Heart left ventricle (tissue), 16 donors: ENCODE results near the gene TTLL10. TPM values are rescaled to one million over a fixed set of nuclear protein-coding genes. Genes with fewer than 3 reads are reported as not detected.

Experiments used
- ATAC-seq, 4 donors: fragments of 200-7000 bp; cut with Tn5 transposase; one replicate each; pipeline ENCODE4 v1.9.1; 2020 to 2022; ENCODE audit warnings: moderate library complexity in 4 of 4, mild to moderate bottlenecking in 3 of 4, moderate number of reproducible peaks in 1 of 4
- DNase-seq, 5 donors: peaks; one replicate each; pipeline ENCODE4 v3.0.0-alpha.2; 2020
- H3K27ac ChIP-seq, 12 donors: fragments of 200-600 bp; sonication (generic) in 4 of 12; one replicate each; pipeline versions ENCODE4 v1.5.0 to v1.8.0; 2016 to 2022; ENCODE audit warnings: mild to moderate bottlenecking in 2 of 12
- H3K27me3 ChIP-seq, 9 donors: fragments of 200-600 bp; sonication (generic) in 2 of 9; one replicate each; pipeline versions ENCODE4 v1.5.1 to v1.8.0; 2016 to 2022; ENCODE audit warnings: mild to moderate bottlenecking in 3 of 9
- H3K36me3 ChIP-seq, 9 donors: fragments of 200-600 bp; sonication (generic) in 2 of 9; one replicate each; pipeline versions ENCODE4 v1.5.0 to v1.8.0; 2018 to 2022; ENCODE audit warnings: mild to moderate bottlenecking in 2 of 9
- H3K4me1 ChIP-seq, 12 donors: fragments of 200-600 bp; sonication (generic) in 4 of 12; one replicate each; pipeline versions ENCODE4 v1.5.0 to v1.8.0; 2016 to 2022; ENCODE audit warnings: mild to moderate bottlenecking in 3 of 12
- H3K4me3 ChIP-seq, 12 donors: fragments of 200-600 bp; sonication (generic) in 4 of 12; one replicate each; pipeline versions ENCODE4 v1.5.0 to v1.8.0; 2017 to 2022; ENCODE audit warnings: mild to moderate bottlenecking in 9 of 12, moderate library complexity in 4 of 12
- H3K9me3 ChIP-seq, 12 donors: fragments of 200-600 bp; sonication (generic) in 4 of 12; one replicate each; pipeline versions ENCODE4 v1.5.0 to v1.8.0; 2016 to 2022; ENCODE audit warnings: mild to moderate bottlenecking in 1 of 12
- POLR2A ChIP-seq, 2 donors: fragments of 450-650 bp; IDR thresholded peaks; one replicate each; pipeline ENCODE4 v1.6.1; 2017; ENCODE audit warnings: antibody characterized with exemption in 2 of 2, mild to moderate bottlenecking in 2 of 2, moderate library complexity in 2 of 2
- WGBS, 4 donors: extraction: QIAGEN DNeasy Blood & Tissue Kit in 2 of 4; methylation state at CpG; one replicate each; pipeline versions ENCODE4 v1.1.5 to v1.1.7; 2013 to 2018; 5-methylcytosine and 5-hydroxymethylcytosine counted together
- intact Hi-C, 10 donors: fragments of 100-400 bp; cut with DNase I; formaldehyde crosslinking; loops; one replicate each; pipeline versions ENCODE4 v1.11.1 to v1.14.2; 2022
- polyA plus RNA-seq, 2 donors: library from polyadenylated mRNA; stranded (reverse); fragments of 200-250 nt; gene quantifications; one replicate each; pipeline ENCODE4 v1.2.3, GENCODE V29; 2013
- total RNA-seq, 9 donors: library from RNA; depleted of rRNA in 2 of 9; stranded (reverse); fragments of >200 nt in 2 of 9; fragmentation: NEBNext Ultra II Directional in 3 of 9; extraction: Animal tissue kit (Norgen Biotek cat#: 25700) in 3 of 9; gene quantifications; one replicate each; pipeline versions ENCODE4 v1.1.0 to v1.2.4, GENCODE V29; 2016 to 2023
- TF ChIP-seq, protein P1 (sequence below), 12 donors: fragments of 200-600 bp; sonication (generic) in 4 of 12; IDR thresholded peaks; one replicate each; pipeline versions ENCODE4 v1.5.0 to v1.8.0; 2018 to 2022; ENCODE audit warnings: antibody characterized with exemption in 12 of 12, mild to moderate bottlenecking in 5 of 12
- donor health status: ischemic (EF 13 %, LVEDD 7.1; RV severe dilation, severe dysfunction).
- donor health status: healthy with polysubstance abuse.
- donor health status: DM: no; HTN: yes; CAD: no.
- donor health status: DM: no; HTN: no; CAD: no.
- donor health status: ischemic (EF 25% LVEDD 6.9; RV normal size, moderate dysfunction).
- donor health status: ischemic (EF 25% LVEDD 5.7; RV mildly dilated, moderate dysfunction).
- donor health status: healthy.
- donor health status: DM: yes; HTN: yes; CAD: no.
- donor health status: ischemic (EF 35%, LVEDD 5.7; RV mildly dilated, moderate dysfunction).
- donor health status: nonischemic (EF 11% LVEDD 7.7; RV severe dilation, severe dysfunction).
- donor health status: DM: yes; HTN: yes; CAD: no.
- donor health status: PGD.
- donor health status: ischemic (EF 29% LVEDD 5.4; RV normal size, mild dysfunction).
- donor health status: nonischemic (EF 23%, LVEDD 6.1; RV moderate dilation, normal function).

TTLL10 gene
- total and polyA plus RNA-seq, 11 donors, result 0.03 to 0.53 (median 0.21) TPM; not detected in 4

DNA sequence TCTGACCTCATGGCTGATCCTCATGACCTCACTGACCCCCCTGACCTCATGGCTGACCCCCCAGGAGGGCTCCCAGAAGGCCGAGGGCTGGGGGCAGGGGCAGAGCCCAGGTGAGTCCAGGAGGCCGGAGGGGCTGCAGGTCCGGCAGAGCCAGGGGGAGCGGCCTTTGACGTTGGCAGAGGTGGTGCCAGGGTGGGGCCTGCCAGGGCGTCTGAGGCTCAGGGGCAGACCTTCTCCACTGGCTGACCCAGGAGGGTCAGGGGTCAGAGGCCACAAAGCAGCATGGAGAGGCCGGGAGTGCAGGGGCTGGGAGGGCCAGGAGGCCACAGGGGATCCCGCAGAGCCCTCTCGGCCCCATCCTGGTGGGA is 28.1 kb upstream of the TTLL10 start:
- no peaks in the 10 kb centered on the region for H3K9me3 ChIP-seq
- peaks cover 0 to 18% (median 11%) of the 10 kb centered on the region in 9 donors for H3K27me3 ChIP-seq
- H3K4me1 ChIP-seq, result peaks cover 0 to 6% (median 0%) of the 10 kb centered on the region in 12 donors
- intact Hi-C loops, result no loop called here
- no peak for TF ChIP-seq POLR2A (IDR thresholded peaks at IDR 0.05)
- TF ChIP-seq, protein P1, sequence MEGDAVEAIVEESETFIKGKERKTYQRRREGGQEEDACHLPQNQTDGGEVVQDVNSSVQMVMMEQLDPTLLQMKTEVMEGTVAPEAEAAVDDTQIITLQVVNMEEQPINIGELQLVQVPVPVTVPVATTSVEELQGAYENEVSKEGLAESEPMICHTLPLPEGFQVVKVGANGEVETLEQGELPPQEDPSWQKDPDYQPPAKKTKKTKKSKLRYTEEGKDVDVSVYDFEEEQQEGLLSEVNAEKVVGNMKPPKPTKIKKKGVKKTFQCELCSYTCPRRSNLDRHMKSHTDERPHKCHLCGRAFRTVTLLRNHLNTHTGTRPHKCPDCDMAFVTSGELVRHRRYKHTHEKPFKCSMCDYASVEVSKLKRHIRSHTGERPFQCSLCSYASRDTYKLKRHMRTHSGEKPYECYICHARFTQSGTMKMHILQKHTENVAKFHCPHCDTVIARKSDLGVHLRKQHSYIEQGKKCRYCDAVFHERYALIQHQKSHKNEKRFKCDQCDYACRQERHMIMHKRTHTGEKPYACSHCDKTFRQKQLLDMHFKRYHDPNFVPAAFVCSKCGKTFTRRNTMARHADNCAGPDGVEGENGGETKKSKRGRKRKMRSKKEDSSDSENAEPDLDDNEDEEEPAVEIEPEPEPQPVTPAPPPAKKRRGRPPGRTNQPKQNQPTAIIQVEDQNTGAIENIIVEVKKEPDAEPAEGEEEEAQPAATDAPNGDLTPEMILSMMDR (IDR thresholded peaks at IDR 0.05), result no peak
- H3K27ac ChIP-seq, result no peak overlapping the region
- DNase-seq (no peak), ATAC-seq (no peak)
- H3K36me3 ChIP-seq, result no peaks in the 10 kb centered on the region
- no peak overlapping the region for H3K4me3 ChIP-seq
- WGBS, 4 donors, result 86 to 95% (median 91%) methylated on average over 5 to 9 of the region's 9 CpGs

DNA sequence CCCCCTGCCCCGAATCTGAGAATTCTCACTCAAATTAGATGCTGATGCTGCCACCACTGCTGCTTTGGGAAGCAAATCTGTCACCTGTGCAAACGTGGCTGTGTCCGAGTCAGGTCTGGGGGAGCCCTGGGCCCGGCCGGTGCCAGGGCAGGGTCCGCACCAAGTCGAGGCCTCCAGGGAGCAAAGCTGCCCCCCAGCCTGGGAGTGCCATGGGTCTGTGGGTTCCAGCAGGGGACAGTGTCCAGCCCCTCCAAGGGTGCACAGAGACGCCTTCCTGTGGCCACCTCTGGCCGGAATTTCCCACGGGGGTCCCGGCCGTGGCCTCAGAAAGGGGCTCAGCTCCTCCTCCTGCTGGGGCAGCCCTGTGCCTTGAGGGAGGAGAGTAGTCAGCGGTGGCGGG is 27.7 kb upstream of the TTLL10 start:
- no peak for TF ChIP-seq POLR2A (IDR thresholded peaks at IDR 0.05)
- TF ChIP-seq, protein P1 (IDR thresholded peaks at IDR 0.05), result no peak
- intact Hi-C loops, result no loop called here
- Histone ChIP-seq H3K27ac (no peak overlapping the region), H3K9me3 (no peaks in the 10 kb centered on the region), H3K27me3 (peaks cover 0 to 15% (median 7%) of the 10 kb centered on the region in 9 donors), H3K4me1 (peaks cover 0 to 6% (median 0%) of the 10 kb centered on the region in 12 donors), H3K4me3 (no peak overlapping the region), H3K36me3 (no peaks in the 10 kb centered on the region)
- DNase-seq (no peak), ATAC-seq (no peak)
- 76 to 89% (median 80%) methylated on average over 11 to 14 of the region's 14 CpGs for WGBS, 4 donors

- peaks cover 0 to 6% (median 0%) of the 10 kb centered on the region in 12 donors for H3K4me1 ChIP-seq
- no peaks in the 10 kb centered on the region for H3K9me3 ChIP-seq
- H3K4me3 ChIP-seq, result no peak overlapping the region
- H3K36me3 ChIP-seq, result no peaks in the 10 kb centered on the region
- peaks cover 0 to 14% (median 7%) of the 10 kb centered on the region in 9 donors for H3K27me3 ChIP-seq
- DNase-seq (no peak), ATAC-seq (no peak)
- H3K27ac ChIP-seq, result no peak overlapping the region
- TF ChIP-seq POLR2A (IDR thresholded peaks at IDR 0.05), result no peak
- TF ChIP-seq, protein P1 (IDR thresholded peaks at IDR 0.05), result no peak
- intact Hi-C loops, result no loop called here
- WGBS, 4 donors, result 88 to 93% (median 92%) methylated on average over 14 to 15 of the region's 15 CpGs
Observed at GRCh38 chr1:1146596-1146995, 27.1 kb upstream of the TTLL10 start.

- Histone ChIP-seq H3K9me3 (no peaks in the 10 kb centered on the region), H3K36me3 (no peaks in the 10 kb centered on the region), H3K27me3 (no peaks in the 10 kb centered on the region), H3K27ac (no peak overlapping the region), H3K4me1 (peaks cover 0 to 6% (median 0%) of the 10 kb centered on the region in 12 donors), H3K4me3 (no peak overlapping the region)
- intact Hi-C loops, result no loop called here
- ATAC-seq (no peak), DNase-seq (no peak)
- no peak for TF ChIP-seq POLR2A (IDR thresholded peaks at IDR 0.05)
- TF ChIP-seq, protein P1 (IDR thresholded peaks at IDR 0.05), result no peak
- 84 to 89% (median 86%) methylated on average over 13 of the region's 13 CpGs for WGBS, 4 donors
Observed at GRCh38 chr1:1148061-1148460, 25.6 kb upstream of the TTLL10 start.
